ENCODE results near the gene ALG2.

The ALG2 gene

DNA sequence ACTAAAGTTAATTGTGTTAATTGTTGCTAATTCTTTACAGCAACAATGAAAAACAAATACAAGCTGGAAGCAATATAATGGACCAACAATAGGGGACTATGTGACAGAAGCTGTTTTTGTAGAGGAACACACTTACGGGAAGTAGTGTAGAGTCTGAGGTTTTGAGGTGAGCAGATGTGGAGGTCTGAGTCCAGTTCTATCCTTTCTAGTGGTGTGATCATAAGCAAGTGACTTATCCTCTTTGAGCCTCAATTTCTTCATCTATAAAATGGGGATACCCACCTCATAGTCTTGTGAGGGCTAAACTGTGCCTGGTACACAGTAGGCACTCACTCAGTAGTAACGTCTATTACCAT is 28.3 kb downstream of the ALG2 start:
- no peak for DNase-seq (ENCODE audit: low read depth in 1 of 2, low spot score in 1 of 2)

DNA sequence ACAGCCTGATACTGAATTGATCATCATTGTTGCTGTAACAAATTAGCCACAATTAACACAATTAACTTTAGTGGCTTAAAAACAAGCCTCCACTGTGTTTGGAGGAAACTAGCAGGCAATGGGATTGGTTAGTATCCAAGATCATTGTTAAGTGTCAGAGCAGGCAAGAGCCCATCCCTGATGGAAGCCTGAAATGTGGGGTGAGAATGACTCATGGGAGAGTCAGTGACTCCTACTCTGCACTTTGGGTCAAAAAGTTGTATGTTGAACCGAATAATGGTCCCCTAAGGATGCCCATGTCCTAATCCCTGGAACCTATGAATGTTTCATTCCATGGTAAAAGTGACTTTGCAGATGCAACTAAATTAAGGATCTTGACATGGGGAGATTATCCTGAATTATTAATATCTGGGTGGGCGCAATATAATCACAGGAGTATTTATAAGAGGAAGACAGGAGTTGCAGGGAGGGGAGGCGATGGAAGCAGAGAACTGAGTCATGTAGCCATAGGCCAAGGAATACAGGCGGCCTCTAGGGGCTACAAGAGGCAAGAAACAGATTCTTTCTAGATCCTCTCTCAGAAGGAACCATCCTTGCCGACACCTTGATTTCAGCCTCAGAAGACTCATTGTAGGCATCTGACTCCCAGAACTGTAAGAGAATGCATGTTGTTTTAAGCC is 28.8 kb downstream of the ALG2 start:
- no peak for DNase-seq (ENCODE audit: low read depth in 1 of 2, low spot score in 1 of 2)

DNA sequence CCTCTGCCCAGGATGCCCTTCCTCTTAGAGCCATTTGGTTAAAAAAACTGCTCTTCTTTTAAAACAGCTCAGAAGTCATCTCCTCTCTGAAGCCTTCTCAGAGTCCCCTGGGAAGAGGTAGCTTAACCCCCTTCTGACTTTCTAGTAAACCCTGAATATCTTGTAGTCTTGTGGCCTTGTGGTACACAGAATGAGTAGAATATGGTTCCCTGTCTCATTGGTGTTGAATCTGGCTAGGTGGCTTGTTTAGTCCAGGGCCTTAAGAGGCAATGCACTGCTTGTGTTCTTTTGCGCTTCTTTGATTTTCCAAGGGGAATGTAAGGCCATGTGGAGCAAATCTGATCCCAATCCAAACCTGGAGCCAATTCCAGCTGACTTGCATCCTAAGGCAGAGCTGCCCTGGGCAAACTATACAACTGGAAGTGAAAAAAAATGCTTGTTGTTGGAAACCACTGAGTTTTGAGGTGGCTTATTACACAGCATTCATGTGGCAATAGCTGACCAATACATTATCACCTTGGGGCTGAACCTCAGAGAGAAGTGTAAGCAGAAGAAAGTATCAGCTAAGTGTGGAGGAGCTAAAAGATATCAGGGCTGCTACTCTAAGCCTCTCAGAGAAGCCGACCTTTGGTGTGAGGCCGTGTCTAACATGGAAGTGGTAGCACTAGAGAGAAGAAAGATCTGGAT is 31.0 kb downstream of the ALG2 start:
- DNase-seq (ENCODE audit: low read depth in 1 of 2, low spot score in 1 of 2), result no peak

- no peak for DNase-seq (ENCODE audit: low read depth in 1 of 2, low spot score in 1 of 2)
Observed at GRCh38 chr9:99189887-99190596, 31.7 kb downstream of the ALG2 start.

DNA sequence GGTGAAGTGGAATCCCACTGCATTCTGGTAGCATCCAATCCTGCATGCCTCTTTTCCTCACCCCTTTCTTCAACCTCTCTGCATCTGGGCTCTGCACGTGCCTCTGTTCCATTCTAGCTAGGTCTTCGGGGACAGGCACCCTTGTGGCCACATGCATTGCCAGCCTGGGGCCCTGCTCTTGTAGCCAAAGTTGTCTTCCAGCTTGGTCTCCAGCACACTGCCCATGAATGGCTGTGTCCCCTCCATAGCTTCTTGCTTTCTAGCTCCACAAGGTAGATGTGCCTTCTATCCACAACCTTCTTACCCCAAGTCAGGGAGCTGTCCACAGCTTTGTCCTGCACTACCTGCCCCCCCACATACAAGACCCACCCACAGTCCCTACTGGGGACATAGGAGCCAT is 32.6 kb downstream of the ALG2 start:
- DNase-seq (ENCODE audit: low read depth in 1 of 2, low spot score in 1 of 2), result no peak

- DNase-seq (ENCODE audit: low read depth in 1 of 2, low spot score in 1 of 2), result no peak
Observed at GRCh38 chr9:99187311-99187710, 34.4 kb downstream of the ALG2 start.

- no peak for DNase-seq (ENCODE audit: low read depth in 1 of 2, low spot score in 1 of 2)
Observed at GRCh38 chr9:99185934-99186333, 35.8 kb downstream of the ALG2 start.

GRCh38 chr9:99185348-99185632 is 36.5 kb downstream of the ALG2 start:
- no peak for DNase-seq (ENCODE audit: low read depth in 1 of 2, low spot score in 1 of 2)

GRCh38 chr9:99184475-99185347 is 37.0 kb downstream of the ALG2 start:
- peak; percentile 41 to 42 for DNase-seq (ENCODE audit: low read depth in 1 of 2, low spot score in 1 of 2)

- DNase-seq (ENCODE audit: low read depth in 1 of 2, low spot score in 1 of 2), result no peak
Observed at GRCh38 chr9:99184110-99184474, 37.6 kb downstream of the ALG2 start.

DNA sequence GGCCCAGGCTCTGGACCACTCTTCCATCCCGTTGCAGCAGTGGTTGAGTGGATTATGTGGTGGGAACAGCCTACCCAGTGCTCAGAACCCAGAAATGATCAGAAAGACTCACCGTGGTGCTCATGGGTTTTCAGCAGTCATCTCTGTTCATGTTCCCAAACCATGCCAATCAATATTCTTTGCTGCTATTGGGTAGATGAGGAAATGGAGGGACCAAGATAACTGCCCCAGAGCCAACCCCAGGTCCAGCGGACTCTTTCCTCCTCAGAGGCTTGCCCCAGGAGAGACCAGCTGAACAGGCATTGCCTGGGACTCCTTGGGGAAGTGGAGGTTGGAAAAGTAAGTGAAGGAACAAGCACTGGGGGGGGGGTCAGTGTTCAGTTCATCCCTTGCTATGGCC is 38.1 kb downstream of the ALG2 start:
- no peak for DNase-seq (ENCODE audit: low read depth in 1 of 2, low spot score in 1 of 2)

DNA sequence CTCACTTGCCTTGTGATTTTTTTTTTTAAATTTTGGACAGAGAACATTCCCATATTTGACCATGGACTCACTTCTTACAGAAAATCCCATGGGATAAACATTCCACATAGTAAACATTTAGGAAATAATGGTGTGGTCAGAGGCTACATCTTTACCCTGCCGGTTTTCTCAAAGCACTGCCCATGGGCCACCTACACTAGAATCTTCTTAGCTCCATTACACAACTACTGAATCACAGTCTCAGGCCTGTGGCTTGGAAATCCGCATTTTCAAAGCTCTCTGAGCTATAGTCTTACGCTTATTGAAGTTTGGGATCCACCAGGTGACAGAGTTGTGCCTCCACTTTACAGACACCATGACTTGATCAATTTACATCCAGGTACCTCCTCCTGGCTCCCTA is 39.4 kb downstream of the ALG2 start:
- no peak for DNase-seq (ENCODE audit: low read depth in 1 of 2, low spot score in 1 of 2)

DNA sequence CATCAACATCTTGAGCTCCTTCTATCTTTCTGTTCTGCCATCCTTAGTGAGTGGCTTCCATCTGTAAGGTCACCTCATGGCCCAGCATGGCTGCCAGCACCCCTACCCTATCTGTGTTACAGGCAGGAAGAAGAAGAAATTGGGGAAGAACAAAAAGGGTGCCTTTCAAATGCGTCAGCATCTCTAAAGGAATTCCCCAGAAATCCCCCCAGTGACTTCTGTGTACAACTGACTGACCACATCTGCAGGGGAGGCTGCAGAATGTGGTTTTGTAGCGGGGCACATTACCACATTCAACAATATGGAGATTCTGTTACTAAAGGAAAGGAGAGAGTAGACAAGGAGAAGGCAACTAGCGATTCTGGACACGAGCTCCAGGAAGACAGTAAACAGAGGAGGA is 40.1 kb downstream of the ALG2 start:
- DNase-seq (ENCODE audit: low read depth in 1 of 2, low spot score in 1 of 2), result no peak

DNA sequence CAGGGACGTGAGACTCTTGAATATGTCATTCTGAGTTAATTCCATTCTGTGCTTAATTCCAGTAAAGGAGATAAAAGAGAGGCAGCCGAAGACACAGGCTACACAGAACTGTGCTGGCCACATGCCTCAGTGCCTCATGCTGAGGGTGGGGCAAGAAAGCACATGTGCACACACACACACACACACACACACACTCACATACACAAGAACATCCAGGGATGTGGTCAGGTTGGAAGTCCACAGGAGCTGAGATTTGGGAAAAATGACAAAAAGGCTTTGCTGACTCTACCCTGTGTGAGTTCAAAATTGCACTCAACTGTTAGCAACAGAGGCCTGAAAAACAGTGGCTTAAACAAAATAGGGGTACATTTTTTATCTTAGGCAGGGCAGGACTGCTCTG is 40.5 kb downstream of the ALG2 start:
- no peak for DNase-seq (ENCODE audit: low read depth in 1 of 2, low spot score in 1 of 2)

DNA sequence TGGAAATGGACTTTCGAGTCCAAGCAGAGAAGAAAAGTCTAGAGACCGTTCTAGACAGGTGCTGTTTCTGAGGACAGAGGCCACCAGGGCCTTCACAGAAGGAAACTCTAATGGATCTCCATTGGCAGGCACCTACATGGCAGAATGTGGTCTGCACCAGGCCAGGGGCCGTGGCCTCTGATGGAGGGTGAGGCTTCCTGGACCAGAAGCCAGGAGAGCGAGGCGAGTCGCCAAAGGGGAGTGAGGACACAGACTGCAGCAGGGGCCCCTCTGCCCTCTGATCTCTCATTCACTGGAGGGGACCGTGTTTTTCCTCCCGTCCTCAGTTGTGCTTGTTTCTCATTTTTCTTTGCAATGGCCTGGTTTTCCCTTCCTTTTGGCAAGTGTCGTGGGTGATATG is 41.1 kb downstream of the ALG2 start:
- no peak for DNase-seq (ENCODE audit: low read depth in 1 of 2, low spot score in 1 of 2)

GRCh38 chr9:99180199-99180598 is 41.5 kb downstream of the ALG2 start:
- no peak for DNase-seq (ENCODE audit: low read depth in 1 of 2, low spot score in 1 of 2)

- no peak for DNase-seq (ENCODE audit: low read depth in 1 of 2, low spot score in 1 of 2)
Observed at GRCh38 chr9:99178912-99179872, 42.5 kb downstream of the ALG2 start.

- DNase-seq (ENCODE audit: low read depth in 1 of 2, low spot score in 1 of 2), result no peak
Observed at GRCh38 chr9:99177576-99178366, 44.0 kb downstream of the ALG2 start.

- DNase-seq (ENCODE audit: low read depth in 1 of 2, low spot score in 1 of 2), result no peak
Observed at GRCh38 chr9:99176527-99177013, 45.2 kb downstream of the ALG2 start.
